Measurements from ENCODE around the gene ABCA2.
"Not testable (repeated sequence)": the region's sequence is repeated elsewhere in the genome, so short reads cannot be mapped to it uniquely, and the experiment has no call there.

Gene ABCA2

GRCh38 chr9:137044502-137045177 is 16.6 kb upstream of the ABCA2 start:
- DNase-seq (ENCODE audit: low read depth): no peak

GRCh38 chr9:137044037-137044436 is 16.0 kb upstream of the ABCA2 start:
- no peak for DNase-seq (ENCODE audit: low read depth)

- no peak for DNase-seq (ENCODE audit: low read depth)
These were observed 15.0 kb upstream of the ABCA2 start for GRCh38 chr9:137042751-137043727.

DNA sequence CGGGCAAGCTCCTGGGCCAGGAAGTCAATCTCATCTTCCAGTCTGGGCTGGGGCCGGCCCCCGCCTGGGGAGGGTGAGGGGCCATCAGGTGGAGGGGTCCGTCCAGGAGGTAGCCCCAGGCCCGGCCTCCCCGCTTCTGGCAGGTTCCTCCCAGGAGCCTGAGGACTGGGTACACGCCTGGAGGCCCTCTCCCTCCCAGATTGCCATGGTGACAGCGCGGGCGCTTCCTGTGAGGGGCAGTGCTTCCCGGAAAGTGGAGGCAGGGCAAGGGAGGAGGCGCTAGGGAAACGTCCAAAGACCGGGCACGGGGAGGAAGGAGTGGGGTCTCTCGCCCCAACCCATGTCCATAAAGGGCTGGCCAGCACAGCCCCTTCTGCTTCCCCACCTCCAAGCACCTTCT is 13.1 kb upstream of the ABCA2 start:
- no peak for DNase-seq (ENCODE audit: low read depth)

GRCh38 chr9:137040568-137040967 is 12.5 kb upstream of the ABCA2 start:
- DNase-seq (ENCODE audit: low read depth): no peak

DNA sequence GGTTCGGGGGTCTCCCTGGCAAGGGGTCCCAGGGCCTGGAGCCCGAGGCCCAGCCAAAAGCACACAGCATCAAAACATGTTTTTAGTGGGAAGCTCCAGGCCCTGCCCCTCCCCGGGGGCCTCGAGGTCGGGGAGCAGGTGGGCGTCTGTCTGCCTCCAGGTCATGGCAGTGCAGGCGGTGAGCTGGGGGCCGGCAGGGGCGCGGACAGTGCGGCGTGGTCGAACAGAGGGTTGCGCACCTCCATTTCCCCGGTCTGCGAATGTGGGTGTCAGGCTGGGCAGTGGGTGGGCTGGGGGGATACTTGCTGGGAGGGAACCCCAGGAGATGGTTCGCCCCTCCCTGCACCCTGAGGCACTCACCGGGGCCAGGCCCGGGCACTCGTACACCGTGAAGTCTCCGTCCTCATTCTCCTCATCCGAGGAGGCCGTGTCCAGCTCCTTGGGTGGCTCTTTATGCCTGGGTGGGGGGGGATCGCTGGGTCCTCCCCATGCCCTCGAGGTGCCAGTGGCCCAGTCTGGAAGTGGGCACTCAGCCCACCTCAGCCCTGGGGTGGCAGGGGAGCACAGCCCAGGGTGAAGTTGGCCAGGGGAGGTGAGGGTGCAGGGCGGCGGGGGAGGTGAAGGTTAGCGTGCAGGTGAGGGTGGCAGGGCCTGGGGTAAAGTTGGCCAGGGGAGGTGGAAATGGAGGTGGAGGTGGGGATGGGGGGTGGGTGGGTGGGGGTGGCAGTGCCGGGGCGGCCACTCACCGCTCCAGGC is 11.8 kb upstream of the ABCA2 start:
- DNase-seq (ENCODE audit: low read depth): no peak

GRCh38 chr9:137038916-137039315 is 10.9 kb upstream of the ABCA2 start:
- DNase-seq (ENCODE audit: low read depth): no peak

DNA sequence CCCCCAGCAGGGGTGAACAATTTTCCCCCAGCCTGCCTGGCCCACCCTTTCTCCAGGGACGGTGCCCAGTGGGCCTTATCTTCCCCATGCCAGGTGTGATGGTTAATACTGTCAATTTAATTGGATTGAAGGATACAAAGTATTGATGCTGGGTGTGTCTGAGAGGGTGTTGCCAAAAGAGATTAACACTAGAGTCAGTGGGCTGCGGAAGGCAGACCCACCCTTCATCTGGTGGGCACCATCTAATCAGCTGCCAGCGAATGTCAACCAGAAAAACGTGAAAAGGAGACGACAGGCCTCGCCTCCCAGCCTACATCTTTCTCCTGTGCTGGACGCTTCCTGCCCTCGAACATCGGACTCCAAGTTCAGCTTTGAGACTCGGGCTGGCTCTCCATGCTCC is 9.4 kb upstream of the ABCA2 start:
- no peak for DNase-seq (ENCODE audit: low read depth)

DNA sequence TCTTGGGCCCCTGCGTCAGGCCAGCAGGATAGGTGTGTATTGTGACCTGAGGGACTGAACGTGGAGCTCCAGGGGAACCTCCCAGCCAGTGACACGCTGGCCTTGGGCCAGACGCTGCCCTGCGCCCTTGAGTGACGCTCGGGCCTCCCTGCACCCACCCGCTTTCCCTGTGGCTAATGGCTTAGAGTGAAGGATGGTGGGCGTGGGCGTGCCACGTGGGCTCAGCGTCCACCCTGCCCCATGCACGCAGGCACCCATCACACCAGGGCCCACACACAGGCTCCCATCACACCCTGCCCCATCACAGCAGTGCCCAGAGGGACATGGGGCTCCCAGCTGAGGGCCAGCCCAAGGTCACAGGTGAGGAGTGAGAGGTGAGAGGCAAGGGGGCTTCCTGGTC is 9.0 kb upstream of the ABCA2 start:
- DNase-seq (ENCODE audit: low read depth): no peak

GRCh38 chr9:137035937-137036336 is 7.9 kb upstream of the ABCA2 start:
- no peak for DNase-seq (ENCODE audit: low read depth)

- no peak for DNase-seq (ENCODE audit: low read depth)
These were observed 7.4 kb upstream of the ABCA2 start for GRCh38 chr9:137035507-137035834.

DNA sequence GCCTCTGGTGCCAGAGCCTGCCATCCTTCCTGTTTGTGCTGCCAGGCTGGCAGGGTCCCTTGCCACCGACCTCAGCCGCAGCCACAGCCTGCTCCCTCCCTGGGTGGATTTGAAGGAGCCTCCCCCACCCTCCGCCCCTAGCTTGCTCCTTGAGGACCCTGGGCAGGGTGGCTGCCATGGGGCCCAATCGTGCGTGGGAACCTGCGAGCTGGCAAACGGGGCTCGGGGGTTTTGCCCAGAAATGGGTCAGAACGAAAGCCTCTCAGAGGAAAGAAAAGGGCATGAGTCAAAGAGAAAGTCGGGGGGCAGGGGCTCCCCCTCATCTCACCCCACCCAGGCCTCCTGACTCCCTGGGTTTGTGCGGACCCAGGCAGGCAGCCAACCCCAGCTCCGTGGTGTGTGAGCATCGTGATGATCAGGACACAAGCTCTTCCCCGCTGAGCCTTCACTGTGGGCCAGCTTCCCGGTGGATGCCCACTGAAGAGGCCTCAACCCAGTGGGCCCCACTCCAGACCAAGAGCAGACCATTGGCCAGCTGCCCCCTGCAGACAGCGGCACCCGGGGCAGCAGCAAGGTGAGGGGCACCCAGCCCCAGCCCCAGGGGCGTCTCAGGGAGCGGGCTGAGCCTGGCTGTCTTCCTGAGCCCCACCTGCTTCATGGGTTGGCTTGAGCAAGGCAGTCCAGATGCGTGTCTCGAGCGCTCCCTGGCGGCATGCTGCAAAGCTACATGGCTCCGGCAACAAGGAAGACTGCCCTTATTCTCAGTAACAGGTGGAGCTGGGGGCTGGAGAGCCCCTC is 6.9 kb upstream of the ABCA2 start:
- peak; percentile 67 for DNase-seq (ENCODE audit: low read depth)

GRCh38 chr9:137034039-137034708 is 6.1 kb upstream of the ABCA2 start:
- no peak for DNase-seq (ENCODE audit: low read depth)

GRCh38 chr9:137033481-137033880 is 5.4 kb upstream of the ABCA2 start:
- DNase-seq (ENCODE audit: low read depth): not testable (repeated sequence)

DNA sequence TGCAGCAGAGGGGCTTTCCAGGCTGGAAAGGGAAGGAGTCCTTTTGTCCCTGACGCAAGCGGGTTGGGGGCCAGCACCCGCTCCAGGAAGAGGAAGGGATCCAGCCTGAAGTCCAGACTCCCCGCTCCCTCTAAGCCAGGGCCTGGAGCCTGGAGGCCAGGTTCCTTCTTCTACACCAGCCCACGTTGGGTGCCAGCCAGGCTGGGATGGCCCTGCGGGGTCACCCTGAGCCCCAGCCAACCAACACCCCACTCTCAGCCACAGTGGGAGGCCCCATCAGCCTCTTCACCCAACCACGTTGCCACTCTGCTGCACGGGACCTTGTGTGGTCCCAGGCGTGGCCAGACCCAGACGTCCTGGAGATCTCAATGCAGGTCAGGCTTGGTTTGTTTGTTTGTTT is 4.8 kb upstream of the ABCA2 start:
- DNase-seq (ENCODE audit: low read depth): no peak

DNA sequence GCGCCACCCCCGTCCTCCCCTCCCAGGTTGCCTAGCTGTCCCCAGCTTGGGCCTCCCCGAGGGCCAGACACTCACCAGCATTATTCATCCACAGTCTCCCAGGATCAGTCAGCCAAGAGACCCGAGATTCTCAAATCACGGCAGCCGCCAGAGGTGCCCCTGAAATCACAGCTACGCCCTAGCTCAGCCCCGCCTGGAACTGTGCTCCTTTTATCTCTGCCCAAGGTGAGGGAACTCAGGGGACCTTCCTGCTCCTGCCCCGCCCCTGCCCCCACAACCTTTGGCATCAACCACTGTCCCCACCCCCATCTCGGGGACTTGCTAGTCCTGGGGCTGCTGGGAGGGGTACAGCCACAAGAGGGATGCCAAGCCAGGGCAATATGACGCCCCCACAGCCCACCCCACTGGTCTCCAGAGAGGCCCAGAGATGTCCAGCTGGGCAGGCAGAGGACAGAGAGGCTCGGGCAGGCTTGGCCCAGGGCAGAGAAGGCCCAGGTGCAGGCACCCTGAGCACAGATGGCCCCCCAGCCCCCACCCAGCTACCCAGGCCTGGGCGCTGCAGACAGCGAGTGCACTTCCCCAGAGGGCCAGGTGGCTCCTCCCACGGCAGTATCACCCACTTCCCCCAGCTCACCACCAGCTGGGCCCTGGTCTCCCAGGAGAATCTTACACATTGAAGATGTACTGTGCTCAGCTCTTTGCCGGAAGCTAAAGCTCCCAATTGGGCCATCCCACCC is 4.0 kb upstream of the ABCA2 start, which contains the start of gene FUT7:
FUT7 (minus strand) TSS at position 185 of the 737 bp plus-strand sequence; CDS start at position 88, 97 bp downstream.
- no peak for DNase-seq (ENCODE audit: low read depth)

GRCh38 chr9:137030538-137031527 is 2.8 kb upstream of the ABCA2 start:
- no peak for DNase-seq (ENCODE audit: low read depth)

- DNase-seq (ENCODE audit: low read depth): no peak
These were observed 2.0 kb upstream of the ABCA2 start for GRCh38 chr9:137030006-137030405.

Data from fibroblast of gingiva (primary cell).